IMR-90 (cell line): ENCODE data around the gene DOCK2. TPM values are rescaled to one million over a fixed set of nuclear protein-coding genes. Genes with fewer than 3 reads are reported as not detected.

ENCODE experiments used
- ATAC-seq: fragments of 200-7000 bp; cut with Tn5 transposase; 2 replicates; pipeline ENCODE4 v1.9.1; 2020; ENCODE audit warnings: low read depth, mild to moderate bottlenecking, moderate library complexity
- BruUV-seq: library from RNA; stranded (reverse); fragments of 400-500 nt; replicated peaks from 2 replicates; lab custom pipeline; 2021; lab: Mats Ljungman, UMichigan
- CTCF ChIA-PET: fragments of 300-600 bp; formaldehyde crosslinking; extraction: SDS; loops from one replicate; lab custom pipeline; 2021; ENCODE audit warnings: antibody characterized with exemption; lab: Yijun Ruan, JAX
- POLR2A ChIA-PET: fragments of 300-600 bp; sonication (Branson Sonifier 250); formaldehyde crosslinking; loops from one replicate; lab custom pipeline; 2022; ENCODE audit warnings: antibody characterized with exemption; ENCODE audit not compliant: unreplicated experiment; lab: Charles Lee
- DNase-seq: peaks from one replicate; pipeline ENCODE4 v3.0.0; 2013
- H2AFZ ChIP-seq: replicated peaks from 2 replicates; pipeline ENCODE3; 2013; ENCODE audit warnings: low read length, mild to moderate bottlenecking; ENCODE audit not compliant: poor library complexity
- H2AK5ac ChIP-seq: 2 replicates; pipeline ENCODE4 v1.6.1; 2013; ENCODE audit warnings: low read depth, low read length, inconsistent platforms
- H2AK9ac ChIP-seq: replicated peaks from 2 replicates; pipeline ENCODE3; 2013; ENCODE audit warnings: mild to moderate bottlenecking, low read depth, low read length, moderate library complexity; ENCODE audit not compliant: poor library complexity
- H2BK120ac ChIP-seq: 2 replicates; pipeline ENCODE4 v1.6.1; 2013; ENCODE audit warnings: low read depth, low read length, inconsistent platforms
- H2BK15ac ChIP-seq: 3 replicates; pipeline ENCODE4 v1.6.1; 2013; ENCODE audit warnings: low read depth, low read length, inconsistent platforms
- H2BK20ac ChIP-seq: 2 replicates; pipeline ENCODE4 v1.6.1; 2013; ENCODE audit warnings: low read depth, mild to moderate bottlenecking, inconsistent platforms, low read length, moderate library complexity
- H2BK5ac ChIP-seq: 2 replicates; pipeline ENCODE4 v1.6.1; 2013; ENCODE audit warnings: mild to moderate bottlenecking, low read depth, low read length, inconsistent platforms; ENCODE audit not compliant: poor library complexity, severe bottlenecking
- H3K14ac ChIP-seq: replicated peaks from 2 replicates; pipeline ENCODE4 v1.6.1; 2013; ENCODE audit warnings: low read depth, low read length, inconsistent platforms
- H3K18ac ChIP-seq: 2 replicates; pipeline ENCODE4 v1.6.1; 2013; ENCODE audit warnings: low read depth, low read length, control low read depth
- H3K23ac ChIP-seq: 2 replicates; pipeline ENCODE4 v1.6.1; 2013; ENCODE audit warnings: low read depth, low read length, inconsistent platforms
- H3K27ac ChIP-seq: 2 replicates; pipeline ENCODE4 v1.5.1; 2013; ENCODE audit warnings: mild to moderate bottlenecking, control low read depth, low read length; ENCODE audit not compliant: insufficient read depth
- H3K27me3 ChIP-seq: 2 replicates; pipeline ENCODE4 v1.6.1; 2013; ENCODE audit warnings: low read length; ENCODE audit not compliant: control insufficient read depth, insufficient read depth
- H3K36me3 ChIP-seq: 2 replicates; pipeline ENCODE4 v1.6.1; 2013; ENCODE audit warnings: low read length, mixed read lengths; ENCODE audit not compliant: control insufficient read depth, insufficient read depth
- H3K4ac ChIP-seq: 2 replicates; pipeline ENCODE4 v1.6.1; 2013; ENCODE audit warnings: low read depth, low read length, inconsistent platforms
- H3K4me1 ChIP-seq: 2 replicates; pipeline ENCODE4 v1.6.1; 2013; ENCODE audit warnings: low read length, mixed read lengths; ENCODE audit not compliant: control insufficient read depth, insufficient read depth
- H3K4me2 ChIP-seq: 2 replicates; pipeline ENCODE4 v1.6.1; 2013; ENCODE audit warnings: low read depth, mild to moderate bottlenecking, control low read depth, low read length, moderate library complexity
- H3K4me3 ChIP-seq: 2 replicates; pipeline ENCODE4 v1.5.1; 2013; ENCODE audit warnings: low read depth, mild to moderate bottlenecking, control low read depth, low read length, moderate library complexity; ENCODE audit not compliant: insufficient read depth
- H3K56ac ChIP-seq: 2 replicates; pipeline ENCODE4 v1.6.1; 2013; ENCODE audit warnings: low read length, inconsistent platforms; ENCODE audit not compliant: insufficient read depth; ENCODE audit errors: extremely low read depth
- H3K79me1 ChIP-seq, 2 experiments: 2 replicates each; pipeline ENCODE4 v1.6.1; 2013; ENCODE audit warnings: low read length in 2 of 2, inconsistent platforms in 1 of 2, low read depth in 1 of 2
- H3K9ac ChIP-seq: 2 replicates; pipeline ENCODE4 v1.6.1; 2013; ENCODE audit warnings: low read depth, low read length, control low read depth
- H3K9me1 ChIP-seq: 2 replicates; pipeline ENCODE4 v1.6.1; 2013; ENCODE audit warnings: low read length, inconsistent platforms; ENCODE audit not compliant: insufficient read depth
- H3K9me3 ChIP-seq: 2 replicates; pipeline ENCODE4 v1.6.1; 2013; ENCODE audit warnings: low read length; ENCODE audit not compliant: control insufficient read depth, insufficient read depth
- H4K20me1 ChIP-seq: 2 replicates; pipeline ENCODE4 v1.6.1; 2013; ENCODE audit warnings: low read length, inconsistent platforms; ENCODE audit not compliant: insufficient read depth
- H4K5ac ChIP-seq: 2 replicates; pipeline ENCODE4 v1.6.1; 2013; ENCODE audit warnings: mild to moderate bottlenecking, low read depth, low read length, control low read depth
- H4K8ac ChIP-seq, 2 experiments: 2 replicates each; pipeline ENCODE4 v1.6.1; 2013; ENCODE audit warnings: low read depth in 2 of 2, low read length in 2 of 2, control low read depth in 1 of 2, inconsistent platforms in 1 of 2
- H4K91ac ChIP-seq: 2 replicates; pipeline ENCODE4 v1.6.1; 2013; ENCODE audit warnings: low read depth, low read length, inconsistent platforms; ENCODE audit not compliant: insufficient read depth
- CEBPB ChIP-seq: IDR thresholded peaks from 2 replicates; pipeline ENCODE4 v1.6.1; 2012; ENCODE audit warnings: low read depth, low read length, improper control_type of control experiment
- CTCF ChIP-seq: conservative IDR thresholded peaks from 2 replicates; pipeline ENCODE4 v1.5.1; 2012; ENCODE audit warnings: mild to moderate bottlenecking, low read depth, low read length, improper control_type of control experiment
- ELK1 ChIP-seq: fragments of 150-350 bp; IDR thresholded peaks from 2 replicates; pipeline ENCODE4 v1.6.1; 2016; ENCODE audit warnings: low read depth, mild to moderate bottlenecking, low read length, moderate library complexity, borderline replicate concordance
- MAFK ChIP-seq: IDR thresholded peaks from 2 replicates; pipeline ENCODE4 v1.6.1; 2012; ENCODE audit warnings: low read depth, low read length, improper control_type of control experiment
- NFE2L2 ChIP-seq: fragments of 150-350 bp; IDR thresholded peaks from 2 replicates; pipeline ENCODE4 v1.6.1; 2016; ENCODE audit warnings: low read depth, mild to moderate bottlenecking, low read length
- POLR2A ChIP-seq: IDR thresholded peaks from 2 replicates; pipeline ENCODE4 v1.6.1; 2012; ENCODE audit warnings: mild to moderate bottlenecking, low read depth, low read length
- USF2 ChIP-seq: fragments of 150-350 bp; IDR thresholded peaks from 2 replicates; pipeline ENCODE4 v1.6.1; 2017; ENCODE audit warnings: mild to moderate bottlenecking, antibody characterized with exemption, low read length, low read depth
- WGBS, 2 experiments: methylation state at CpG; one replicate each; pipeline versions ENCODE4 v1.1.5 to v1.1.7; 2013; ENCODE audit warnings: missing lambda C conversion rate in 2 of 2; ENCODE audit not compliant: insufficient read length in 1 of 2; ENCODE audit errors: extremely low coverage in 2 of 2; 5-methylcytosine and 5-hydroxymethylcytosine counted together
- dilution Hi-C: fragments of 300-500 bp; cut with HindIII; formaldehyde crosslinking; loops from one replicate; pipeline ENCODE4 v1.14.3; 2018; ENCODE audit warnings: low sequenced_read_pairs; ENCODE audit not compliant: unreplicated experiment
- in situ Hi-C: fragments of 300-500 bp; cut with MboI; formaldehyde crosslinking; loops from 3 replicates; pipeline ENCODE4 v1.14.3; 2019; ENCODE audit warnings: low sequenced_read_pairs, inconsistent platforms, mixed read lengths
- intact Hi-C: fragments of 100-400 bp; cut with micrococcal nuclease; formaldehyde crosslinking; loops from 2 replicates; pipeline ENCODE4 v1.10.0; 2022
- polyA plus RNA-seq, 3 experiments: library from polyadenylated mRNA; depleted of rRNA; stranded (reverse); fragments of >200 nt; gene quantifications; 2 replicates each; pipeline ENCODE4 v1.2.3, GENCODE V29; 2012; ENCODE audit warnings: low replicate concordance in 1 of 3
- total RNA-seq: library from RNA; depleted of rRNA; stranded (reverse); fragments of >200 nt; gene quantifications from 2 replicates; pipeline ENCODE4 v1.2.3, GENCODE V29; 2012

DOCK2 gene
- total and polyA plus RNA-seq, 2 of the 4 experiments (the other 2 are of a cell fraction), result 0.72 to 3.0 TPM

GRCh38 chr5:169781420-169782345 lies 144.6 kb downstream of the DOCK2 start (continued):
- TF ChIP-seq POLR2A (no peak), CEBPB (no peak)

GRCh38 chr5:169785771-169786618 lies 148.9 kb downstream of the DOCK2 start:
- Histone ChIP-seq H4K5ac (peak overlapping the region; percentile 72; the same call in 1 of the 2 replicates), H2BK5ac (peak overlapping the region; percentile 50), H3K9ac (no peak overlapping the region), H3K27me3 (no peaks in the 10 kb centered on the region), H3K18ac (peak overlapping the region; percentile 47; the same call in 1 of the 2 replicates), H2BK15ac (peak overlapping the region; percentile 76; the same call in 1 of the 3 replicates), H3K27ac (peak overlapping the region; percentile 10; the same call in 1 of the 2 replicates), H3K4me1 (peaks cover 12% of the 10 kb centered on the region), H3K4me2 (no peak overlapping the region), H3K9me3 (no peaks in the 10 kb centered on the region), H3K14ac (peak overlapping the region; percentile 31; the same call in 1 of the 2 replicates), H2AK9ac (no peak overlapping the region), H2AK5ac (no peak overlapping the region), H3K4ac (peak overlapping the region; percentile 46), H2BK120ac (peak overlapping the region; percentile 81), H4K91ac (peak overlapping the region; percentile 74), H3K36me3 (no peaks in the 10 kb centered on the region), H4K8ac (peak overlapping the region in 1 of 2 experiments; percentile 58; a peak in 3 of 4 replicates), H3K79me1 (0 out of 4 replicates have a peak, but pooled peaks cover 0 to 5% of the 10 kb centered on the region in 2 experiments), H3K23ac (0 out of 2 replicates have a peak overlapping the region, but pooled peaks have one; percentile 3), H3K4me3 (no peak overlapping the region), H2AFZ (peak overlapping the region; percentile 73), H3K56ac (no peak overlapping the region; the same call in 1 of the 2 replicates), H2BK20ac (peak overlapping the region; percentile 57; the same call in 1 of the 2 replicates), H4K20me1 (no peaks in the 10 kb centered on the region), H3K9me1 (peaks cover 6% of the 10 kb centered on the region; the same call in 1 of the 2 replicates)
- WGBS, 2 experiments, result 34 to 100% methylated on average over 1 to 3 of the region's 5 CpGs
- TF ChIP-seq MAFK, result no peak
- TF ChIP-seq USF2, result no peak
- TF ChIP-seq ELK1, result no peak
- no peak for TF ChIP-seq CTCF
- TF ChIP-seq NFE2L2, result no peak
- no TSS peak for BruUV-seq
- DNase-seq (no peak), ATAC-seq (peak; percentile 28)
- ChIA-PET POLR2A (no interaction called here), CTCF (interaction anchor here (0.6 kb wide), 2 partner anchors 25 to 31 kb away, joined by 3 read pairs; no protein-coding TSS in a partner anchor)
- intact Hi-C loops, result no loop called here
- in situ Hi-C loops, result no loop called here
- dilution Hi-C loops, result no loop called here
